SK-N-SH treated with all-trans-retinoic acid at 6 μM for 48 hours (cell line): ENCODE results near the gene NOD2.

ENCODE experiments used
- ATAC-seq: fragments of 200-7000 bp; cut with Tn5 transposase; 3 replicates; pipeline ENCODE4 v1.9.1; 2020; ENCODE audit warnings: mild to moderate bottlenecking, moderate library complexity
- ARNTL ChIP-seq: fragments of 450-650 bp; formaldehyde crosslinking; IDR thresholded peaks from 2 replicates; pipeline ENCODE4 v1.5.0; 2020; ENCODE audit warnings: low read depth, mild to moderate bottlenecking, moderate library complexity, borderline replicate concordance
- BACH2 ChIP-seq: fragments of 250-450 bp; sonication (Bioruptor Pico); IDR thresholded peaks from 2 replicates; pipeline ENCODE4 v1.9.0; 2021; ENCODE audit warnings: mild to moderate bottlenecking, borderline replicate concordance
- ESRRG ChIP-seq: fragments of 250-450 bp; sonication (Bioruptor Pico); IDR thresholded peaks from 2 replicates; pipeline ENCODE4 v1.6.1; 2021; ENCODE audit warnings: mild to moderate bottlenecking
- GLIS3 ChIP-seq: fragments of 250-450 bp; sonication (Bioruptor Pico); IDR thresholded peaks from 2 replicates; pipeline ENCODE4 v1.5.0; 2020; ENCODE audit warnings: mild to moderate bottlenecking, moderate library complexity
- ISL1 ChIP-seq: fragments of 250-450 bp; sonication (Bioruptor Pico); IDR thresholded peaks from 2 replicates; pipeline ENCODE4 v2.1.2; 2022; ENCODE audit warnings: mild to moderate bottlenecking, moderate library complexity
- OSR1 ChIP-seq: fragments of 250-450 bp; sonication (Bioruptor Pico); IDR thresholded peaks from 2 replicates; pipeline ENCODE4 v1.8.0; 2022; ENCODE audit warnings: moderate library complexity, mild to moderate bottlenecking, inconsistent platforms
- RARB ChIP-seq: fragments of 250-450 bp; sonication (Bioruptor Pico); IDR thresholded peaks from 2 replicates; pipeline ENCODE4 v1.8.0; 2021; ENCODE audit warnings: mild to moderate bottlenecking, moderate library complexity
- TOX ChIP-seq: fragments of 250-450 bp; sonication (Bioruptor Pico); IDR thresholded peaks from 2 replicates; pipeline ENCODE4 v1.8.0; 2021; ENCODE audit warnings: mild to moderate bottlenecking, moderate library complexity, borderline replicate concordance
- ZC3H10 ChIP-seq: fragments of 250-450 bp; sonication (Bioruptor Pico); IDR thresholded peaks from 2 replicates; pipeline ENCODE4 v1.5.1; 2021; ENCODE audit warnings: mild to moderate bottlenecking, moderate library complexity
- ZFP3 ChIP-seq: fragments of 250-450 bp; sonication (Bioruptor Pico); IDR thresholded peaks from 2 replicates; pipeline ENCODE4 v1.5.0; 2020; ENCODE audit warnings: mild to moderate bottlenecking, moderate library complexity
- ZFP30 ChIP-seq: fragments of 450-650 bp; formaldehyde crosslinking; IDR thresholded peaks from 2 replicates; pipeline ENCODE4 v1.5.0; 2022; ENCODE audit warnings: mild to moderate bottlenecking, moderate library complexity
- ZNF565 ChIP-seq: fragments of 450-650 bp; formaldehyde crosslinking; conservative IDR thresholded peaks from 2 replicates; pipeline ENCODE4 v1.5.0; 2020; ENCODE audit warnings: low read depth, mild to moderate bottlenecking, moderate library complexity
- ZNF70 ChIP-seq: fragments of 450-650 bp; formaldehyde crosslinking; IDR thresholded peaks from 2 replicates; pipeline ENCODE4 v1.5.0; 2020; ENCODE audit warnings: mild to moderate bottlenecking, moderate library complexity
- ZNF8 ChIP-seq: fragments of 450-650 bp; formaldehyde crosslinking; IDR thresholded peaks from 2 replicates; pipeline ENCODE4 v1.5.0; 2020; ENCODE audit warnings: mild to moderate bottlenecking, moderate library complexity
- TF ChIP-seq, protein P1 (sequence below): fragments of 250-450 bp; sonication (Bioruptor Pico); IDR thresholded peaks from 2 replicates; pipeline ENCODE4 v1.5.0; 2020; ENCODE audit warnings: mild to moderate bottlenecking, moderate library complexity
- TF ChIP-seq, protein P2 (sequence below): fragments of 250-450 bp; sonication (Bioruptor Pico); IDR thresholded peaks from 2 replicates; pipeline ENCODE4 v1.5.1; 2021; ENCODE audit warnings: mild to moderate bottlenecking, moderate library complexity
- TF ChIP-seq, protein P3 (sequence below): fragments of 250-450 bp; sonication (Bioruptor Pico); IDR thresholded peaks from 2 replicates; pipeline ENCODE4 v1.8.0; 2021; ENCODE audit warnings: low read depth, mild to moderate bottlenecking, moderate library complexity, borderline replicate concordance
- TF ChIP-seq, protein P4 (sequence below): fragments of 250-450 bp; sonication (Bioruptor Pico); IDR thresholded peaks from 2 replicates; pipeline ENCODE4 v1.8.0; 2020; ENCODE audit warnings: mild to moderate bottlenecking, moderate library complexity, borderline replicate concordance
- TF ChIP-seq, protein P5 (sequence below): fragments of 250-450 bp; sonication (Bioruptor Pico); IDR thresholded peaks from 2 replicates; pipeline ENCODE4 v1.5.1; 2020; ENCODE audit warnings: low read depth, mild to moderate bottlenecking, moderate library complexity

Gene NOD2

DNA sequence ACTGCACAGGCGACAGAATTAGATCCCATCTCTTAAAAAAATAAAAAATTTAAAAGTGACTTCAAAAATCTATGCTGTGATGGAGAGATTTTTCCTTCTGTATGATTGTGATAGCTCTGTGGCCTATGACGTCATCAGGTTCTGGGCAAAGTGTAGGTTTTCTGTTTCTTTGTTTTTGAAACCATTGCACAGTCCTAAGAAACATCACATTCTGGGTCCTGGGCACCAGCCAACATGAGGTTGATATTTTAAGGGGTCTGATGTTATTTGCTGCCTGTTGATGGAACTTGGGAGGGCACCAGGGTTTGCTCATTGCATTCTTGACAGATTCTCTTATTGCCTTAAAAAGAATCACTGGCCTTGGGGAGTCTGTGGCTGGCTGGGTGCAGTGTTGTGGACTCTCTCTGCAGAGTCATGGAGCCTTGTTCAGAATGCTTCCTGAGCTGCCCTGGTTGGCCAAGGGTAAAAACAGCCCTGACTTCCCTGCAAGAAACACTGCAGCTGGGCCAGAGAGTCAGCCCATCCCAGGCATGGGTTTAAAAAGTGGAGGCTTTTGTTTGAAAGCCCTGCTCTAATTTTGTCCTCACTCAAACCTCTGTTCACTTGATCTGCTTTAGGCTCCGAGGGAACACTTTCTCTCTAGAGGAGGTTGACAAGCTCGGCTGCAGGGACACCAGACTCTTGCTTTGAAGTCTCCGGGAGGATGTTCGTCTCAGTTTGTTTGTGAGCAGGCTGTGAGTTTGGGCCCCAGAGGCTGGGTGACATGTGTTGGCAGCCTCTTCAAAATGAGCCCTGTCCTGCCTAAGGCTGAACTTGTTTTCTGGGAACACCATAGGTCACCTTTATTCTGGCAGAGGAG lies 38.0 kb downstream of the NOD2 start (continued):
- TF ChIP-seq, protein P1, sequence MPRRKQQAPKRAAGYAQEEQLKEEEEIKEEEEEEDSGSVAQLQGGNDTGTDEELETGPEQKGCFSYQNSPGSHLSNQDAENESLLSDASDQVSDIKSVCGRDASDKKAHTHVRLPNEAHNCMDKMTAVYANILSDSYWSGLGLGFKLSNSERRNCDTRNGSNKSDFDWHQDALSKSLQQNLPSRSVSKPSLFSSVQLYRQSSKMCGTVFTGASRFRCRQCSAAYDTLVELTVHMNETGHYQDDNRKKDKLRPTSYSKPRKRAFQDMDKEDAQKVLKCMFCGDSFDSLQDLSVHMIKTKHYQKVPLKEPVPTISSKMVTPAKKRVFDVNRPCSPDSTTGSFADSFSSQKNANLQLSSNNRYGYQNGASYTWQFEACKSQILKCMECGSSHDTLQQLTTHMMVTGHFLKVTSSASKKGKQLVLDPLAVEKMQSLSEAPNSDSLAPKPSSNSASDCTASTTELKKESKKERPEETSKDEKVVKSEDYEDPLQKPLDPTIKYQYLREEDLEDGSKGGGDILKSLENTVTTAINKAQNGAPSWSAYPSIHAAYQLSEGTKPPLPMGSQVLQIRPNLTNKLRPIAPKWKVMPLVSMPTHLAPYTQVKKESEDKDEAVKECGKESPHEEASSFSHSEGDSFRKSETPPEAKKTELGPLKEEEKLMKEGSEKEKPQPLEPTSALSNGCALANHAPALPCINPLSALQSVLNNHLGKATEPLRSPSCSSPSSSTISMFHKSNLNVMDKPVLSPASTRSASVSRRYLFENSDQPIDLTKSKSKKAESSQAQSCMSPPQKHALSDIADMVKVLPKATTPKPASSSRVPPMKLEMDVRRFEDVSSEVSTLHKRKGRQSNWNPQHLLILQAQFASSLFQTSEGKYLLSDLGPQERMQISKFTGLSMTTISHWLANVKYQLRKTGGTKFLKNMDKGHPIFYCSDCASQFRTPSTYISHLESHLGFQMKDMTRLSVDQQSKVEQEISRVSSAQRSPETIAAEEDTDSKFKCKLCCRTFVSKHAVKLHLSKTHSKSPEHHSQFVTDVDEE, result no peak
- TF ChIP-seq ZNF8, result no peak
- TF ChIP-seq ZNF70 (CRISPR knock-in tag), result no peak
- no peak for TF ChIP-seq ZFP3 (CRISPR knock-in tag)
- TF ChIP-seq, protein P2, sequence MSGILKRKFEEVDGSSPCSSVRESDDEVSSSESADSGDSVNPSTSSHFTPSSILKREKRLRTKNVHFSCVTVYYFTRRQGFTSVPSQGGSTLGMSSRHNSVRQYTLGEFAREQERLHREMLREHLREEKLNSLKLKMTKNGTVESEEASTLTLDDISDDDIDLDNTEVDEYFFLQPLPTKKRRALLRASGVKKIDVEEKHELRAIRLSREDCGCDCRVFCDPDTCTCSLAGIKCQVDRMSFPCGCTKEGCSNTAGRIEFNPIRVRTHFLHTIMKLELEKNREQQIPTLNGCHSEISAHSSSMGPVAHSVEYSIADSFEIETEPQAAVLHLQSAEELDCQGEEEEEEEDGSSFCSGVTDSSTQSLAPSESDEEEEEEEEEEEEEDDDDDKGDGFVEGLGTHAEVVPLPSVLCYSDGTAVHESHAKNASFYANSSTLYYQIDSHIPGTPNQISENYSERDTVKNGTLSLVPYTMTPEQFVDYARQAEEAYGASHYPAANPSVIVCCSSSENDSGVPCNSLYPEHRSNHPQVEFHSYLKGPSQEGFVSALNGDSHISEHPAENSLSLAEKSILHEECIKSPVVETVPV (CRISPR knock-in tag), result no peak
- TF ChIP-seq ZFP30 (CRISPR knock-in tag), result no peak
- no peak for TF ChIP-seq ZNF565 (CRISPR knock-in tag)
- TF ChIP-seq TOX (CRISPR knock-in tag), result no peak
- TF ChIP-seq, protein P3, sequence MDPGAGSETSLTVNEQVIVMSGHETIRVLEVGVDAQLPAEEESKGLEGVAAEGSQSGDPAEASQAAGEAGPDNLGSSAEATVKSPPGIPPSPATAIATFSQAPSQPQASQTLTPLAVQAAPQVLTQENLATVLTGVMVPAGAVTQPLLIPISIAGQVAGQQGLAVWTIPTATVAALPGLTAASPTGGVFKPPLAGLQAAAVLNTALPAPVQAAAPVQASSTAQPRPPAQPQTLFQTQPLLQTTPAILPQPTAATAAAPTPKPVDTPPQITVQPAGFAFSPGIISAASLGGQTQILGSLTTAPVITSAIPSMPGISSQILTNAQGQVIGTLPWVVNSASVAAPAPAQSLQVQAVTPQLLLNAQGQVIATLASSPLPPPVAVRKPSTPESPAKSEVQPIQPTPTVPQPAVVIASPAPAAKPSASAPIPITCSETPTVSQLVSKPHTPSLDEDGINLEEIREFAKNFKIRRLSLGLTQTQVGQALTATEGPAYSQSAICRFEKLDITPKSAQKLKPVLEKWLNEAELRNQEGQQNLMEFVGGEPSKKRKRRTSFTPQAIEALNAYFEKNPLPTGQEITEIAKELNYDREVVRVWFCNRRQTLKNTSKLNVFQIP (CRISPR knock-in tag), result no peak

DNA sequence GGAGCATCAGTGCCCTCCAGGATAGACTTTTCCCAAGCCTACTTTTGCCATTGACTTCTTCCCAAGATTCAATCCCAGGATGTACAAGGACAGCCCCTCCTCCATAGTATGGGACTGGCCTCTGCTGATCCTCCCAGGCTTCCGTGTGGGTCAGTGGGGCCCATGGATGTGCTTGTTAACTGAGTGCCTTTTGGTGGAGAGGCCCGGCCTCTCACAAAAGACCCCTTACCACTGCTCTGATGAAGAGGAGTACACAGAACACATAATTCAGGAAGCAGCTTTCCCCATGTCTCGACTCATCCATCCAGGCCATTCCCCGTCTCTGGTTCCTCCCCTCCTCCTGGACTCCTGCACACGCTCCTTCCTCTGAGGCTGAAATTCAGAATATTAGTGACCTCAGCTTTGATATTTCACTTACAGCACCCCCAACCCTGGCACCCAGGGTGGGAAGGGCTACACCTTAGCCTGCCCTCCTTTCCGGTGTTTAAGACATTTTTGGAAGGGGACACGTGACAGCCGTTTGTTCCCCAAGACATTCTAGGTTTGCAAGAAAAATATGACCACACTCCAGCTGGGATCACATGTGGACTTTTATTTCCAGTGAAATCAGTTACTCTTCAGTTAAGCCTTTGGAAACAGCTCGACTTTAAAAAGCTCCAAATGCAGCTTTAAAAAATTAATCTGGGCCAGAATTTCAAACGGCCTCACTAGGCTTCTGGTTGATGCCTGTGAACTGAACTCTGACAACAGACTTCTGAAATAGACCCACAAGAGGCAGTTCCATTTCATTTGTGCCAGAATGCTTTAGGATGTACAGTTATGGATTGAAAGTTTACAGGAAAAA lies 38.8 kb downstream of the NOD2 start:
- ATAC-seq, result no peak
- TF ChIP-seq ZFP3 (CRISPR knock-in tag), result no peak
- TF ChIP-seq RARB (CRISPR knock-in tag), result no peak
- no peak for TF ChIP-seq ZNF565 (CRISPR knock-in tag)
- TF ChIP-seq, protein P4, sequence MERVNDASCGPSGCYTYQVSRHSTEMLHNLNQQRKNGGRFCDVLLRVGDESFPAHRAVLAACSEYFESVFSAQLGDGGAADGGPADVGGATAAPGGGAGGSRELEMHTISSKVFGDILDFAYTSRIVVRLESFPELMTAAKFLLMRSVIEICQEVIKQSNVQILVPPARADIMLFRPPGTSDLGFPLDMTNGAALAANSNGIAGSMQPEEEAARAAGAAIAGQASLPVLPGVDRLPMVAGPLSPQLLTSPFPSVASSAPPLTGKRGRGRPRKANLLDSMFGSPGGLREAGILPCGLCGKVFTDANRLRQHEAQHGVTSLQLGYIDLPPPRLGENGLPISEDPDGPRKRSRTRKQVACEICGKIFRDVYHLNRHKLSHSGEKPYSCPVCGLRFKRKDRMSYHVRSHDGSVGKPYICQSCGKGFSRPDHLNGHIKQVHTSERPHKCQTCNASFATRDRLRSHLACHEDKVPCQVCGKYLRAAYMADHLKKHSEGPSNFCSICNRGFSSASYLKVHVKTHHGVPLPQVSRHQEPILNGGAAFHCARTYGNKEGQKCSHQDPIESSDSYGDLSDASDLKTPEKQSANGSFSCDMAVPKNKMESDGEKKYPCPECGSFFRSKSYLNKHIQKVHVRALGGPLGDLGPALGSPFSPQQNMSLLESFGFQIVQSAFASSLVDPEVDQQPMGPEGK, result no peak
- no peak for TF ChIP-seq GLIS3 (CRISPR knock-in tag)
- no peak for TF ChIP-seq ZC3H10 (CRISPR knock-in tag)
- no peak for TF ChIP-seq ZNF70 (CRISPR knock-in tag)
- no peak for TF ChIP-seq ZFP30 (CRISPR knock-in tag)
- TF ChIP-seq, protein P5, sequence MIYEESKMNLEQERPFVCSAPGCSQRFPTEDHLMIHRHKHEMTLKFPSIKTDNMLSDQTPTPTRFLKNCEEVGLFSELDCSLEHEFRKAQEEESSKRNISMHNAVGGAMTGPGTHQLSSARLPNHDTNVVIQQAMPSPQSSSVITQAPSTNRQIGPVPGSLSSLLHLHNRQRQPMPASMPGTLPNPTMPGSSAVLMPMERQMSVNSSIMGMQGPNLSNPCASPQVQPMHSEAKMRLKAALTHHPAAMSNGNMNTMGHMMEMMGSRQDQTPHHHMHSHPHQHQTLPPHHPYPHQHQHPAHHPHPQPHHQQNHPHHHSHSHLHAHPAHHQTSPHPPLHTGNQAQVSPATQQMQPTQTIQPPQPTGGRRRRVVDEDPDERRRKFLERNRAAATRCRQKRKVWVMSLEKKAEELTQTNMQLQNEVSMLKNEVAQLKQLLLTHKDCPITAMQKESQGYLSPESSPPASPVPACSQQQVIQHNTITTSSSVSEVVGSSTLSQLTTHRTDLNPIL, result no peak
- TF ChIP-seq ISL1 (CRISPR knock-in tag), result no peak
- TF ChIP-seq TOX (CRISPR knock-in tag), result no peak
- no peak for TF ChIP-seq ESRRG (CRISPR knock-in tag)
- no peak for TF ChIP-seq OSR1
- TF ChIP-seq, protein P2 (CRISPR knock-in tag), result no peak
- no peak for TF ChIP-seq ARNTL
- TF ChIP-seq, protein P1, result no peak
- no peak for TF ChIP-seq BACH2 (CRISPR knock-in tag)
